SJCRH30 (cell line): ENCODE data around the gene CATSPER3. TPM values are rescaled to one million over a fixed set of nuclear protein-coding genes. Genes with fewer than 3 reads are reported as not detected.

ENCODE experiments used
- DNase-seq, 2 experiments: peaks; one replicate each; pipeline ENCODE4 v3.0.0-alpha.2; 2015 to 2020
- H3K27ac ChIP-seq: fragments of 250-450 bp; sonication (Bioruptor Pico); 2 replicates; pipeline ENCODE4 v1.5.1; 2020; ENCODE audit warnings: mild to moderate bottlenecking, moderate library complexity
- H3K27me3 ChIP-seq: fragments of 250-450 bp; sonication (Bioruptor Pico); 2 replicates; pipeline ENCODE4 v1.5.1; 2020; ENCODE audit warnings: mild to moderate bottlenecking, moderate library complexity
- H3K36me3 ChIP-seq: fragments of 250-450 bp; sonication (Bioruptor Pico); 2 replicates; pipeline ENCODE4 v1.5.1; 2020; ENCODE audit warnings: mild to moderate bottlenecking, moderate library complexity
- H3K4me1 ChIP-seq: fragments of 250-450 bp; sonication (Bioruptor Pico); 2 replicates; pipeline ENCODE4 v1.5.1; 2020; ENCODE audit warnings: mild to moderate bottlenecking, moderate library complexity
- H3K4me3 ChIP-seq: fragments of 250-450 bp; sonication (Bioruptor Pico); 2 replicates; pipeline ENCODE4 v1.5.1; 2020; ENCODE audit warnings: mild to moderate bottlenecking, moderate library complexity
- H3K9me3 ChIP-seq: fragments of 250-450 bp; sonication (Bioruptor Pico); replicated peaks from 2 replicates; pipeline ENCODE4 v1.5.1; 2020; ENCODE audit warnings: mild to moderate bottlenecking, moderate library complexity
- total RNA-seq: library from RNA; depleted of rRNA; stranded (reverse); fragments of >200 nt; shearing (Covaris generic); gene quantifications from 2 replicates; pipeline ENCODE4 v1.2.3, GENCODE V29; 2014

The CATSPER3 gene
- total RNA-seq, 1 experiment from 2014 or later, result not detected

- H3K27ac ChIP-seq, result peak overlapping the region; percentile 86
- no peak for DNase-seq
- H3K9me3 ChIP-seq, result no peaks in the 10 kb centered on the region
- H3K4me1 ChIP-seq, result peaks cover 25% of the 10 kb centered on the region
- H3K36me3 ChIP-seq, result peaks cover 32% of the 10 kb centered on the region
- H3K4me3 ChIP-seq, result no peak overlapping the region
- no peaks in the 10 kb centered on the region for H3K27me3 ChIP-seq
These were observed 59.6 kb downstream of the CATSPER3 start for GRCh38 chr5:135027266-135027696.

GRCh38 chr5:135027697-135028615 is 60.2 kb downstream of the CATSPER3 start:
- peaks cover 25% of the 10 kb centered on the region for H3K4me1 ChIP-seq
- no peak overlapping the region for H3K4me3 ChIP-seq
- no peaks in the 10 kb centered on the region for H3K9me3 ChIP-seq
- H3K36me3 ChIP-seq, result peaks cover 32% of the 10 kb centered on the region
- H3K27me3 ChIP-seq, result no peaks in the 10 kb centered on the region
- DNase-seq, result no peak
- H3K27ac ChIP-seq, result no peak overlapping the region

- Histone ChIP-seq H3K36me3 (peaks cover 32% of the 10 kb centered on the region), H3K9me3 (no peaks in the 10 kb centered on the region), H3K27me3 (no peaks in the 10 kb centered on the region), H3K4me3 (no peak overlapping the region), H3K4me1 (peaks cover 25% of the 10 kb centered on the region), H3K27ac (no peak overlapping the region)
- DNase-seq, result no peak
These were observed 61.2 kb downstream of the CATSPER3 start for GRCh38 chr5:135028791-135029476.

GRCh38 chr5:135029477-135030122 is 61.9 kb downstream of the CATSPER3 start:
- H3K27me3 ChIP-seq, result no peaks in the 10 kb centered on the region
- no peaks in the 10 kb centered on the region for H3K9me3 ChIP-seq
- no peak overlapping the region for H3K27ac ChIP-seq
- H3K4me3 ChIP-seq, result no peak overlapping the region
- no peak for DNase-seq
- H3K4me1 ChIP-seq, result peaks cover 25% of the 10 kb centered on the region
- peaks cover 32% of the 10 kb centered on the region for H3K36me3 ChIP-seq

DNA sequence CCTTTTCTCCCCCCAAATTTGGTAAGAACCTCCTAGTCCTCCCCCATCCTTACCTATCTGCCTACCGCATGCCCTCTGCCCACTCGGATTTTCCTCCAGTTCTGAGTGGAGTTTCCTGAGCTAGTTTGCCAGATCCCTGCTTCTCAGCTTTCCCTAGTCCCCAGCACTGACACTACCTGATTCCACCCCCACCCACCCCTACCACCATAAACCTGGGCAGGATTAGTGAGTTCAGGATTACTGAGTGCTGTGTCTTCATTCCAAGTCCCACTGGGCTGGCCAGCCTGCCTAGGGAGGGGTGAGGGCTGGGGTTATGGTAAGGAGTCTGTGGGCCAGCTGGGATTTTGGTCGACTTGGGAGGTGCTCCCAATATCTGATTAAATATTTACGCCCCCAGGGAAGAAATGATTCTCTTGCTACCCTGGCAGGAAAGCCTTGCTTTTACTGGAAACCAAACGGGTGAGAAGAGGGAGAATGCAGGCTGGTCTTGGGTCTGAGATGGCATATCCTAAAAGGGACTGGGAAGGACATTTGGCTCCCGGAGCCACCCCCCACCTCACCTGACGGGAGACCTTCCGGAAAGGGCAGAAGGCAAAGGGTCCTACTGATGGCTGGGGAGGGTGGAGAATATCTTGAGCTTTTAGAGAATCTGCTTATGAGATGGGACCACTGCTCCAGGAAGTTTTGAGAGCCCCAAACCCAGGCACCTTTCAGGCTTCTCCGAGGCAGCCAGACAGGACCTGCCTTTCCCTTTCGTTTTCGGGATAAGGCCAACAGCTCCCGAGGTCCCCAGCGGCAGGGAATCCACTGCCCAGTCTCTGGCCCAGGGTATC is 62.6 kb downstream of the CATSPER3 start:
- Histone ChIP-seq H3K4me3 (no peak overlapping the region), H3K27ac (no peak overlapping the region)

GRCh38 chr5:135030956-135031812 is 63.5 kb downstream of the CATSPER3 start:
- Histone ChIP-seq H3K27me3 (no peaks in the 10 kb centered on the region), H3K4me3 (peak overlapping the region; percentile 99; the same call in 1 of the 2 replicates), H3K36me3 (peaks cover 32% of the 10 kb centered on the region), H3K27ac (no peak overlapping the region; the same call in 1 of the 2 replicates), H3K4me1 (peaks cover 13% of the 10 kb centered on the region), H3K9me3 (no peaks in the 10 kb centered on the region)
- no peak for DNase-seq

More for the DNA sequence above, 62.6 kb downstream of the CATSPER3 start:
- peaks cover 22% of the 10 kb centered on the region for H3K4me1 ChIP-seq
- H3K36me3 ChIP-seq, result peaks cover 32% of the 10 kb centered on the region
- no peaks in the 10 kb centered on the region for H3K9me3 ChIP-seq
- DNase-seq, result no peak
- H3K27me3 ChIP-seq, result no peaks in the 10 kb centered on the region

- Histone ChIP-seq H3K9me3 (no peaks in the 10 kb centered on the region), H3K4me1 (peaks cover 5% of the 10 kb centered on the region), H3K27ac (peak overlapping the region; percentile 80), H3K27me3 (no peaks in the 10 kb centered on the region), H3K4me3 (peak overlapping the region; percentile 99), H3K36me3 (peaks cover 32% of the 10 kb centered on the region)
- peak in 1 of 2 experiments; percentile 42 for DNase-seq
These were observed 64.3 kb downstream of the CATSPER3 start for GRCh38 chr5:135031813-135032694.

DNA sequence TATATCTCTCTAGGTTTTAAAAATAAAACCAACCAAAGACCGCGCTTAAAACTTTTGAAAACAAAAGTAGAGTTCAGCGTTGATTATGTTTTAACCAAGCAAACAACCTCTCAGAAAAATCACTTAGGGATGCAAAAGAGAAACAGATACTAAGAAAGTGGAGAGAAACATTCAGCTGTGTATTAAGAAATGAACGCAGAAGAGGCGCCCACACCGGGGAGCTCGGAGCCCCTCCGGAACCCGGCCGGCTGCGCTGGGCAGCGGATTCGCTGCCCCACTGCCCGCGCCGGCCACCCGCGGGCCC is 64.9 kb downstream of the CATSPER3 start:
- H3K36me3 ChIP-seq, result peaks cover 30% of the 10 kb centered on the region
- H3K4me1 ChIP-seq, result no peaks in the 10 kb centered on the region; the same call in 1 of the 2 replicates
- H3K27me3 ChIP-seq, result no peaks in the 10 kb centered on the region
- H3K9me3 ChIP-seq, result no peaks in the 10 kb centered on the region
- DNase-seq, result no peak
- H3K27ac ChIP-seq, result peak overlapping the region; percentile 80
- peak overlapping the region; percentile 99 for H3K4me3 ChIP-seq

DNA sequence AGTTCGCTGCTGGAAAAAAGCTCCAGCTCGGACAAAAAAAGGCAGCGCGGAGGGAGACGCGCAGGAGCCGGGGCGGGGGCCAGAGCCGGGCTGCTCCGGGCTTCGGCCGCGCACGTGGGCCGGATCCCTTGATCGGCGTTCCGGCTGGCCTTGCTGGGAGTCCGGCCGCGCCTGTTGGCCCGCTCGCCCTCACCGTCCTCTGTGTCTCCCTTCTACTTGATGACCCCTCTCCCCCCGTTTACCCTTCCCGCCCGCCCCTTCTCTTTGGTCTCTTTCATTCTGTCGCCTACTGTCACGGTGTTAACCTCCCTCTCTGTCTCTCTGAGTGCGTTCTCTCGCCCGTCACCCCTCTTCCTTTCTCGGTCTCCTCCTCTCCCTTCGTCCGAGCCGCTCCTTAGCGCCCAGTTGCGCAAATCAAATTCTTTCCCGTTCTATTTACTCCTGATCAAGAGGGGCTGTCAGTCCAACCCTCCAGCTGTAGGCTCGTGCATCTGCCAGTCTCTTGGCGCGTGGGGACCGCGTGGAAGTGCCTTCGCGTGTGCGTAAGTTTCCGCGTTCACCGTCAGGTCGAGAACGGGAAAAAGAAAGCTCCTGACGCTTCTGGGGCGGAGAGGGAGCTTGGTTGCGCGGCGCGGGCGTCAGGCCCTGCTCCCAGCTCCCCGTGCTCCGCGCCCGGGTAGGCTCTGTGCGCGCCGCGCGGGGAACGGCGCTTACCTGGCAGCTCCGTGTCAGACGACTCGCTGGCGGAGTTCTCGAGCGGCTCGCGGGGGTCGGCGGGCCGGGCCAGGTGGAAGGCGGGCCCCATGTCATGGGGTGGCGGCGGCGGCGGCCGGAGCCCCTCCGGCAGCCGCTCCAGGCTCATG is 65.5 kb downstream of the CATSPER3 start:
- peak; percentile 44 to 61 for DNase-seq
- Histone ChIP-seq H3K27ac (peak overlapping the region; percentile 80), H3K9me3 (no peaks in the 10 kb centered on the region), H3K27me3 (no peaks in the 10 kb centered on the region), H3K4me3 (peak overlapping the region; percentile 99), H3K36me3 (peaks cover 26% of the 10 kb centered on the region), H3K4me1 (no peaks in the 10 kb centered on the region)

GRCh38 chr5:135033901-135034235 is 66.2 kb downstream of the CATSPER3 start, which contains the start of gene PITX1:
Gene PITX1 (minus strand): TSS chr5:135034228. CDS start chr5:135033881, 347 bp downstream.
- Histone ChIP-seq H3K4me3 (peak within 1 kb of the TSS; percentile 99), H3K4me1 (no peaks in the 10 kb centered on the region), H3K9me3 (no peaks in the 10 kb centered on the region), H3K27ac (peak within 1 kb of the TSS; percentile 80), H3K36me3 (peaks cover 24% of the 10 kb centered on the region), H3K27me3 (no peaks in the 10 kb centered on the region)
- no peak for DNase-seq

DNA sequence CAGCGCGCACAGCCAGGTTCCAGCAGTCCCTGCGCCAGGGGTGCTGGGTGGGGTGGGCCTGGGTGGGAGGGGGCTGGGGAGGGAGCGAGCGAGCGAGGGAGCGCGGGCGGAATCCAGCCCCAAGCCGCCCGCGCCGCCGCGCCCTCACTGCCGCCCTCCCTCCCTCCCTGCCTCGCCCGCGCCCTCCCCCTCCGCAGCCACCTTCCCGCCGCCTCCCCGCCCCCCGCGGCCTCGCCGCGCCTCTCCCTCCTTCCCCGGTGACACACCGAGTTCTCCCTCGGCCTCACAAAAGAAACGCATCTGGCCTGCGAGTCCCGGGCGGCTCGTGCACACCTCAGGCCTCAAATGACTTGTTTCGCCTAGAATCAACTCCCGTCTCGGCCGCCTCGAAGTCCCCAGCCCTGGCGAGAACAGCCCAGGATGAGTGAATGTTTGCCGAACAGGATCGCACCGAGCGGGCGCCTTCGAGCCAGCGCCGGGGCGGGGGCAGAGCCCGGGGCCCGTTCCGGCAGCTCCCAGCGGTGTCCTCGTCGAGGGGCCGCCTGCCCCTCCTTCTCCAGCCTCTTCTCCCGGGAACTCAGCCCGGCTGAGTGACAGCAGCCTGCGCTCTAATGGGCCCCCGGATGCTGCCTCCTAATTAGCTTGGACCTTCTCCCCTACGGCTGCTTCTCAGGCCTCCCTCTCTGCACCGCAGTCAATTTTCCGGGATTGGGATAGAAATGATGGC is 66.7 kb downstream of the CATSPER3 start:
- H3K27ac ChIP-seq, result peak overlapping the region; percentile 75
- H3K27me3 ChIP-seq, result no peaks in the 10 kb centered on the region
- peaks cover 19% of the 10 kb centered on the region for H3K36me3 ChIP-seq
- no peaks in the 10 kb centered on the region for H3K4me1 ChIP-seq
- no peaks in the 10 kb centered on the region for H3K9me3 ChIP-seq
- peak; percentile 79 to 81 for DNase-seq
- peak overlapping the region; percentile 99 for H3K4me3 ChIP-seq
